ENCODE results near the gene FAM217B. TPM values are rescaled to one million over a fixed set of nuclear protein-coding genes. Genes with fewer than 3 reads are reported as not detected.
A peak's percentile ranks its signal among the peaks of the same experiment; 100 is the strongest.

FAM217B gene, protein sequence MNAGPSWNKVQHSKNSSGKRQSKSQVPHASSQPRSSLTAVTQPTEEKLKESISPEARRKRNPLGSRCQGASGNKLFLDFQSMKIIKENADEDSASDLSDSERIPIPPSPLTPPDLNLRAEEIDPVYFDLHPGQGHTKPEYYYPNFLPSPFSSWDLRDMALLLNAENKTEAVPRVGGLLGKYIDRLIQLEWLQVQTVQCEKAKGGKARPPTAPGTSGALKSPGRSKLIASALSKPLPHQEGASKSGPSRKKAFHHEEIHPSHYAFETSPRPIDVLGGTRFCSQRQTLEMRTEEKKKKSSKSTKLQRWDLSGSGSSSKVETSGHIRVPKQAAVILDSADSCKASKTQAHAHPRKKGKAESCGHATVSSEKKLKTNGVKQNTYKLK
- 24.7 and 28.5 TPM in 2 replicates for total RNA-seq (2021; fragmentation: NEBNext Ultra II Directional; extraction: Animal tissue kit (Norgen Biotek cat#: 25700))
- polyA plus RNA-seq (2011; rRNA removed): 2.8 and 5.4 TPM in 2 replicates
- 5.9 TPM for polyA plus RNA-seq (2011; cell fraction: cytosol; rRNA removed)
- polyA plus RNA-seq (2011; cell fraction: nucleus; rRNA removed): 3.6 TPM
- polyA plus RNA-seq (2012, experiment 1 of 2): 6.4 to 9.2 TPM (median 7.3 TPM) in 4 replicates
- polyA plus RNA-seq (2012, experiment 2 of 2): 0.73 TPM
- 19.2 TPM for polyA plus RNA-seq (2013, experiment 1 of 2)
- 18.7 TPM for polyA plus RNA-seq (2013, experiment 2 of 2)
- polyA minus RNA-seq (2011; rRNA and poly(A)+ RNA removed): 7.6 and 9.2 TPM in 2 replicates
- 6.1 TPM for polyA minus RNA-seq (2011; cell fraction: cytosol; rRNA and poly(A)+ RNA removed)
- 15.3 TPM for polyA minus RNA-seq (2011; cell fraction: nucleus; rRNA and poly(A)+ RNA removed)
- long read RNA-seq, experiment 1, full-length matches to known transcripts: 3 of 18 reads
- long read RNA-seq, experiment 1, partial matches to known transcripts: 15 of 18 reads
- long read RNA-seq, experiment 1, other reads (novel, unspliced or antisense): 0 of 18 reads
- long read RNA-seq, experiment 2, full-length matches to known transcripts: 1 of 7 reads
- long read RNA-seq, experiment 2, partial matches to known transcripts: 0 of 7 reads
- long read RNA-seq, experiment 2, other reads (novel, unspliced or antisense): 6 of 7 reads

GRCh38 chr20:59940129-59940955 lies at the start of gene FAM217B, which contains the start of gene PPP1R3D:
Gene FAM217B, plus strand, starts transcription at chr20:59940389. Its CDS starts 3,555 bp downstream, at chr20:59943944.
Gene PPP1R3D, minus strand, starts transcription at chr20:59940305. Its CDS starts 374 bp downstream, at chr20:59939931.
- FAIRE-seq: peak; percentile 39
- Histone ChIP-seq H4K91ac (replicated peaks; ENCODE audit: insufficient read length, low read length) (peak within 1 kb of the TSS; percentile 90), H2BK120ac (replicated peaks; ENCODE audit: low read depth, low read length) (peak within 1 kb of the TSS; percentile 19), H3K4ac (replicated peaks; ENCODE audit: insufficient read length, low read depth, low read length) (peak within 1 kb of the TSS; percentile 97), H3K79me1 (ENCODE audit: low read depth, low read length) (no peaks in the 10 kb centered on the region), H3K14ac (ENCODE audit: insufficient read length) (no peak within 1 kb of the TSS), H3K27ac (ENCODE audit: low read depth, low read length) (peak within 1 kb of the TSS; percentile 72), H2BK20ac (ENCODE audit: low read length) (no peak within 1 kb of the TSS), H3K18ac (ENCODE audit: extremely low read depth, low read length) (peak within 1 kb of the TSS; percentile 99), H3K56ac (replicated peaks; ENCODE audit: insufficient read length, low read depth, low read length) (peak within 1 kb of the TSS; percentile 73), H2AK5ac (ENCODE audit: low read depth, low read length) (no peak within 1 kb of the TSS; the same call in 1 of the 2 replicates), H3K23me2 (ENCODE audit: low read depth, low read length) (peaks cover 12% of the 10 kb centered on the region), H3K4me1 (replicated peaks in 1 of 4; ENCODE audit: control insufficient read depth in 3 of 4, insufficient read depth in 4 of 4, low read length in 3 of 4) (peaks cover 0 to 6% (median 2%) of the 10 kb centered on the region in 4 experiments; a peak in 4 of 7 replicates), H2BK5ac (ENCODE audit: low read depth, low read length) (peak within 1 kb of the TSS; percentile 95), H4K20me1 (replicated peaks in 1 of 2; ENCODE audit: control insufficient read depth in 1 of 2, insufficient read depth in 2 of 2, low read length in 2 of 2) (peaks cover 0 to 7% of the 10 kb centered on the region in 2 experiments), H3K23ac (ENCODE audit: insufficient read length) (no peak within 1 kb of the TSS), H3K9ac (replicated peaks in 1 of 4; ENCODE audit: extremely low read depth in 1 of 4, low read depth in 3 of 4, low read length in 3 of 4) (peak within 1 kb of the TSS; percentile 45 to 83 (median 80)), H3K9me3 (ENCODE audit: insufficient read depth in 2 of 2, low read depth in 1 of 2, low read length in 1 of 2) (peaks cover 5 to 9% of the 10 kb centered on the region in 2 experiments; a peak in 3 of 4 replicates), H3K4me3 (ENCODE audit: extremely low read depth in 1 of 4, insufficient read depth in 2 of 4, low read depth in 3 of 4, low read length in 4 of 4) (peak within 1 kb of the TSS; percentile 61 to 88 (median 75)), H3K79me2 (ENCODE audit: control insufficient read depth in 1 of 2, insufficient read depth in 2 of 2, low read length in 2 of 2) (peaks cover 0 to 5% of the 10 kb centered on the region in 2 experiments; a peak in 1 of 4 replicates), H3K27me3 (replicated peaks in 1 of 4; ENCODE audit: control insufficient read depth in 3 of 4, extremely low read depth in 1 of 4, insufficient read depth in 3 of 4, low read length in 3 of 4) (peaks cover 9 to 19% (median 15%) of the 10 kb centered on the region in 4 experiments), H3K4me2 (ENCODE audit: insufficient read depth in 1 of 2, low read depth in 2 of 2, low read length in 2 of 2) (peak within 1 kb of the TSS; percentile 83 to 93), H4K5ac (ENCODE audit: insufficient read length, low read depth, low read length) (peak within 1 kb of the TSS; percentile 49), H2BK15ac (ENCODE audit: low read length) (peak within 1 kb of the TSS; percentile 88; the same call in 1 of the 2 replicates), H2BK12ac (ENCODE audit: low read depth, low read length) (peak within 1 kb of the TSS; percentile 63; the same call in 1 of the 2 replicates), H4K8ac (ENCODE audit: extremely low read depth, insufficient read depth, low read length) (peak within 1 kb of the TSS; percentile 94), H3K36me3 (ENCODE audit: control insufficient read depth in 2 of 4, insufficient read depth in 4 of 4, low read length in 3 of 4) (peaks cover 0 to 17% (median 7%) of the 10 kb centered on the region in 4 experiments; a peak in 4 of 8 replicates), H2AFZ (ENCODE audit: low read length) (peak within 1 kb of the TSS; percentile 95)
- peak; percentile 90 to 92 for DNase-seq (ENCODE audit: low read depth in 1 of 2, low spot score in 2 of 2)
- CTCF ChIA-PET (ENCODE audit: partially characterized antibody): interaction anchor here (0.7 kb wide), 2 partner anchors 9 to 1558 kb away, joined by 3 read pairs; no protein-coding TSS in a partner anchor
- POLR2A ChIA-PET (ENCODE audit: partially characterized antibody): interaction anchor here (0.8 to 2.3 kb wide), 7 partner anchors 9 to 54 kb away, joined by 3 to 8 read pairs (median 3); partner anchors contain the start of gene CDH26
- 1% methylated on average over 54 of the region's 57 CpGs; no CpG with 5 or more reads in 1 of the 2 experiments for WGBS, 2 experiments (ENCODE audit: extremely low coverage in 1 of 2, insufficient coverage in 1 of 2, insufficient read length in 1 of 2, insufficient replicate concordance in 2 of 2, low coverage in 1 of 2, low lambda C conversion rate in 2 of 2, missing lambda C conversion rate in 1 of 2)
- TF ChIP-seq, protein P1, sequence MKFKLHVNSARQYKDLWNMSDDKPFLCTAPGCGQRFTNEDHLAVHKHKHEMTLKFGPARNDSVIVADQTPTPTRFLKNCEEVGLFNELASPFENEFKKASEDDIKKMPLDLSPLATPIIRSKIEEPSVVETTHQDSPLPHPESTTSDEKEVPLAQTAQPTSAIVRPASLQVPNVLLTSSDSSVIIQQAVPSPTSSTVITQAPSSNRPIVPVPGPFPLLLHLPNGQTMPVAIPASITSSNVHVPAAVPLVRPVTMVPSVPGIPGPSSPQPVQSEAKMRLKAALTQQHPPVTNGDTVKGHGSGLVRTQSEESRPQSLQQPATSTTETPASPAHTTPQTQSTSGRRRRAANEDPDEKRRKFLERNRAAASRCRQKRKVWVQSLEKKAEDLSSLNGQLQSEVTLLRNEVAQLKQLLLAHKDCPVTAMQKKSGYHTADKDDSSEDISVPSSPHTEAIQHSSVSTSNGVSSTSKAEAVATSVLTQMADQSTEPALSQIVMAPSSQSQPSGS (IDR thresholded peaks at IDR 0.05; ENCODE audit: low read length): no peak
- TF ChIP-seq PHF8 (conservative IDR thresholded peaks at IDR 0.05; ENCODE audit: low read depth, low read length) (peak; percentile 71), POLR2AphosphoS5 (IDR thresholded peaks at IDR 0.05; ENCODE audit: low read depth, low read length) (peak; percentile 85; the same call in 1 of the 2 replicates)

Data from H1 (cell line).